Heart left ventricle (tissue), 13 donors: ENCODE data around the gene CHN2.

Experiments
- POLR2A ChIP-seq, 2 donors: fragments of 450-650 bp; IDR thresholded peaks; one replicate each; pipeline ENCODE4 v1.6.1; 2017; ENCODE audit warnings: antibody characterized with exemption in 2 of 2, mild to moderate bottlenecking in 2 of 2, moderate library complexity in 2 of 2
- TF ChIP-seq, protein P1 (sequence below), 12 donors: fragments of 200-600 bp; sonication (generic) in 4 of 12; IDR thresholded peaks; one replicate each; pipeline versions ENCODE4 v1.5.0 to v1.8.0; 2018 to 2022; ENCODE audit warnings: antibody characterized with exemption in 12 of 12, mild to moderate bottlenecking in 5 of 12
- donor health status: ischemic (EF 13 %, LVEDD 7.1; RV severe dilation, severe dysfunction).
- donor health status: DM: no; HTN: yes; CAD: no.
- donor health status: DM: no; HTN: no; CAD: no.
- donor health status: ischemic (EF 25% LVEDD 6.9; RV normal size, moderate dysfunction).
- donor health status: ischemic (EF 25% LVEDD 5.7; RV mildly dilated, moderate dysfunction).
- donor health status: ischemic (EF 35%, LVEDD 5.7; RV mildly dilated, moderate dysfunction).
- donor health status: nonischemic (EF 11% LVEDD 7.7; RV severe dilation, severe dysfunction).
- donor health status: DM: yes; HTN: yes; CAD: no.
- donor health status: PGD.
- donor health status: ischemic (EF 29% LVEDD 5.4; RV normal size, mild dysfunction).
- donor health status: nonischemic (EF 23%, LVEDD 6.1; RV moderate dilation, normal function).

DNA sequence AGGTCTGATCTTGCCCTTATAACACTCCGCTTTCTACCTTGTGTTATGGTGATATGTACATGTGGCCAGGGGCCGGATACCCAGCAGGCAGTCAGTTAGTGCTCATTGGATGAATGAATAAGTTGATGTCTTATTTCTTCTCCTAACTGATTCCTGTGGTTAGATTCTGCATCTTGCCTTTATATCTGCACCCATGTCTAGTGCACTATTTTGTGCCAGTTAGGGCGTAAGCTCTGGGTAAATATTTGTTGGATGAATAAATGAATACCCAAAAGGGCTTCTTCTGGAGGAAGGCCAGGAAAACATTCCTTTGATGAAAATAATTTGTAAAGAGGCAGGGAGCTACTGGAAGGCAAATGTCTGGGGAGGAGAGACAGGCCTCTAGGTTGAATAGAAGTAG lies 148.2 kb downstream of the CHN2 start:
- no peak for TF ChIP-seq POLR2A (IDR thresholded peaks at IDR 0.05)
- TF ChIP-seq, protein P1, sequence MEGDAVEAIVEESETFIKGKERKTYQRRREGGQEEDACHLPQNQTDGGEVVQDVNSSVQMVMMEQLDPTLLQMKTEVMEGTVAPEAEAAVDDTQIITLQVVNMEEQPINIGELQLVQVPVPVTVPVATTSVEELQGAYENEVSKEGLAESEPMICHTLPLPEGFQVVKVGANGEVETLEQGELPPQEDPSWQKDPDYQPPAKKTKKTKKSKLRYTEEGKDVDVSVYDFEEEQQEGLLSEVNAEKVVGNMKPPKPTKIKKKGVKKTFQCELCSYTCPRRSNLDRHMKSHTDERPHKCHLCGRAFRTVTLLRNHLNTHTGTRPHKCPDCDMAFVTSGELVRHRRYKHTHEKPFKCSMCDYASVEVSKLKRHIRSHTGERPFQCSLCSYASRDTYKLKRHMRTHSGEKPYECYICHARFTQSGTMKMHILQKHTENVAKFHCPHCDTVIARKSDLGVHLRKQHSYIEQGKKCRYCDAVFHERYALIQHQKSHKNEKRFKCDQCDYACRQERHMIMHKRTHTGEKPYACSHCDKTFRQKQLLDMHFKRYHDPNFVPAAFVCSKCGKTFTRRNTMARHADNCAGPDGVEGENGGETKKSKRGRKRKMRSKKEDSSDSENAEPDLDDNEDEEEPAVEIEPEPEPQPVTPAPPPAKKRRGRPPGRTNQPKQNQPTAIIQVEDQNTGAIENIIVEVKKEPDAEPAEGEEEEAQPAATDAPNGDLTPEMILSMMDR (IDR thresholded peaks at IDR 0.05) = no peak
